Activated gamma-delta T cell treated with Interleukin-2 at 50 U/mL for 16 hours (primary cell): Measurements from ENCODE around the gene PADI6.
"Not testable (repeated sequence)": the region's sequence is repeated elsewhere in the genome, so short reads cannot be mapped to it uniquely, and the experiment has no call there.

Experiments
- DNase-seq: peaks from one replicate; pipeline ENCODE4 v3.0.0-alpha.2; 2020

PADI6 gene

GRCh38 chr1:17405898-17406759 lies 34.1 kb downstream of the PADI6 start:
- DNase-seq, result peak; percentile 31

- DNase-seq, result not testable (repeated sequence)
Observed at GRCh38 chr1:17406760-17407475, 34.9 kb downstream of the PADI6 start.

- DNase-seq, result not testable (repeated sequence)
Observed at GRCh38 chr1:17407786-17408514, 36.0 kb downstream of the PADI6 start.

- DNase-seq, result no peak
Observed at GRCh38 chr1:17409391-17409811, 37.4 kb downstream of the PADI6 start.

GRCh38 chr1:17412093-17412870 lies 40.3 kb downstream of the PADI6 start:
- no peak for DNase-seq

- DNase-seq, result no peak
Observed at GRCh38 chr1:17414022-17414421, 42.0 kb downstream of the PADI6 start.

GRCh38 chr1:17416389-17416788 lies 44.4 kb downstream of the PADI6 start:
- DNase-seq, result no peak

- DNase-seq, result peak; percentile 66
Observed at GRCh38 chr1:17419626-17420328, 47.8 kb downstream of the PADI6 start.

- DNase-seq, result no peak
Observed at GRCh38 chr1:17420391-17420918, 48.5 kb downstream of the PADI6 start.

GRCh38 chr1:17422461-17422860 lies 50.5 kb downstream of the PADI6 start:
- no peak for DNase-seq

- DNase-seq, result no peak
Observed at GRCh38 chr1:17423781-17424245, 51.8 kb downstream of the PADI6 start.

GRCh38 chr1:17425806-17426600 lies 54.0 kb downstream of the PADI6 start:
- DNase-seq, result no peak

GRCh38 chr1:17427696-17428660 lies 56.0 kb downstream of the PADI6 start:
- DNase-seq, result no peak

GRCh38 chr1:17429183-17429582 lies 57.2 kb downstream of the PADI6 start:
- DNase-seq, result no peak

GRCh38 chr1:17432412-17432811 lies 60.4 kb downstream of the PADI6 start:
- DNase-seq, result no peak

- no peak for DNase-seq
Observed at GRCh38 chr1:17433261-17433660, 61.3 kb downstream of the PADI6 start.

GRCh38 chr1:17434016-17434415 lies 62.0 kb downstream of the PADI6 start:
- no peak for DNase-seq

- no peak for DNase-seq
Observed at GRCh38 chr1:17434601-17435000, 62.6 kb downstream of the PADI6 start.

GRCh38 chr1:17436380-17437174 lies 64.6 kb downstream of the PADI6 start:
- no peak for DNase-seq
